ENCODE data around the gene KCNQ2.

GRCh38 chr20:63357921-63358905, 114.2 kb downstream of the KCNQ2 start:
- no peak for TF ChIP-seq GATA3 (IDR thresholded peaks at IDR 0.05; ENCODE audit: low read depth, low read length)
- no peak for TF ChIP-seq GATA2 (IDR thresholded peaks at IDR 0.05; ENCODE audit: low read depth, low read length)
